Panc1 (cell line): Measurements from ENCODE around the gene SCAF1. TPM values are rescaled to one million over a fixed set of nuclear protein-coding genes. Genes with fewer than 3 reads are reported as not detected.

Experiments
- ATAC-seq: fragments of 200-7000 bp; cut with Tn5 transposase; 2 replicates; pipeline ENCODE4 v1.9.1; 2020; ENCODE audit warnings: mild to moderate bottlenecking, moderate library complexity
- BruUV-seq: library from RNA; stranded (reverse); fragments of 400-500 nt; replicated peaks from 2 replicates; lab custom pipeline; 2021; lab: Mats Ljungman, UMichigan
- CTCF ChIA-PET: fragments of 300-600 bp; sonication (Branson Sonifier 250); formaldehyde crosslinking; loops from one replicate; lab custom pipeline; 2022; ENCODE audit warnings: antibody characterized with exemption; lab: Charles Lee
- POLR2A ChIA-PET: fragments of 300-600 bp; sonication (Branson Sonifier 250); formaldehyde crosslinking; loops from one replicate; lab custom pipeline; 2022; ENCODE audit warnings: antibody characterized with exemption; lab: Charles Lee
- DNase-seq: peaks from one replicate; pipeline ENCODE4 v3.0.0-alpha.2; 2010; ENCODE audit warnings: low read depth, low spot score
- H3K27ac ChIP-seq: 2 replicates; pipeline ENCODE4 v1.5.1; 2011; ENCODE audit warnings: mild to moderate bottlenecking, low read length, inconsistent platforms
- H3K27me3 ChIP-seq: fragments of 200-500 bp; sonication (Bioruptor generic); 2 replicates; pipeline ENCODE4 v1.6.0; 2014; ENCODE audit warnings: low read length, inconsistent platforms; ENCODE audit not compliant: control insufficient read depth, insufficient read depth
- H3K36me3 ChIP-seq: fragments of 200-500 bp; sonication (Bioruptor generic); 2 replicates; pipeline ENCODE4 v1.5.1; 2014; ENCODE audit warnings: inconsistent platforms, mild to moderate bottlenecking, low read length, moderate library complexity; ENCODE audit not compliant: control insufficient read depth, insufficient read depth
- H3K4me1 ChIP-seq: 2 replicates; pipeline ENCODE4 v1.5.1; 2011; ENCODE audit warnings: inconsistent platforms, mild to moderate bottlenecking, low read length, moderate library complexity; ENCODE audit not compliant: control insufficient read depth, insufficient read depth
- H3K4me3 ChIP-seq, 2 experiments: 2 replicates each; pipeline ENCODE4 v1.5.1; 2011 to 2012; ENCODE audit warnings: low read depth in 2 of 2, low read length in 2 of 2, mild to moderate bottlenecking in 2 of 2, inconsistent platforms in 1 of 2, moderate library complexity in 1 of 2
- H3K9me3 ChIP-seq: fragments of 200-500 bp; sonication (Bioruptor generic); 2 replicates; pipeline ENCODE4 v1.5.1; 2014; ENCODE audit warnings: low read depth, mild to moderate bottlenecking, inconsistent platforms, low read length, moderate library complexity; ENCODE audit not compliant: control insufficient read depth, insufficient read depth
- POLR2AphosphoS5 ChIP-seq: IDR thresholded peaks from 2 replicates; pipeline ENCODE4 v1.6.1; 2012; ENCODE audit warnings: mild to moderate bottlenecking, low read depth, low read length, moderate library complexity
- SIN3A ChIP-seq: IDR thresholded peaks from 2 replicates; pipeline ENCODE4 v1.6.1; 2012; ENCODE audit warnings: low read depth, mild to moderate bottlenecking, low read length, moderate library complexity, borderline replicate concordance; ENCODE audit not compliant: insufficient read depth
- TCF7L2 ChIP-seq: IDR thresholded peaks from 2 replicates; pipeline ENCODE4 v1.6.1; 2011; ENCODE audit warnings: mild to moderate bottlenecking, low read depth, low read length, inconsistent platforms
- in situ Hi-C: cut with HindIII; loops from 2 replicates; pipeline ENCODE4 v1.10.0; 2016; ENCODE audit warnings: low sequenced_read_pairs, low pct_unique_long_range_greater_than_20kb
- intact Hi-C: fragments of 100-400 bp; cut with micrococcal nuclease; formaldehyde crosslinking; loops from one replicate; pipeline ENCODE4 v1.10.0; 2022; ENCODE audit not compliant: unreplicated experiment
- total RNA-seq: library from RNA; stranded (reverse); gene quantifications from one replicate; pipeline ENCODE4 v1.2.1, GENCODE V29; 2021; ENCODE audit not compliant: unreplicated experiment
- TF ChIP-seq, protein P1 (sequence below): fragments of 450-650 bp; IDR thresholded peaks from 2 replicates; pipeline ENCODE4 v1.5.1; 2017; ENCODE audit warnings: mild to moderate bottlenecking
- TF ChIP-seq, protein P2 (sequence below), 2 experiments: IDR thresholded peaks; 2 replicates each; pipeline ENCODE4 v1.6.1; 2011 to 2012; ENCODE audit warnings: low read depth in 2 of 2, control low read depth in 1 of 2, low read length in 1 of 2, mild to moderate bottlenecking in 1 of 2, moderate library complexity in 1 of 2; ENCODE audit not compliant: insufficient read depth in 1 of 2

SCAF1 gene
- total RNA-seq, 1 experiment from 2014 or later, result 77.4 TPM

DNA sequence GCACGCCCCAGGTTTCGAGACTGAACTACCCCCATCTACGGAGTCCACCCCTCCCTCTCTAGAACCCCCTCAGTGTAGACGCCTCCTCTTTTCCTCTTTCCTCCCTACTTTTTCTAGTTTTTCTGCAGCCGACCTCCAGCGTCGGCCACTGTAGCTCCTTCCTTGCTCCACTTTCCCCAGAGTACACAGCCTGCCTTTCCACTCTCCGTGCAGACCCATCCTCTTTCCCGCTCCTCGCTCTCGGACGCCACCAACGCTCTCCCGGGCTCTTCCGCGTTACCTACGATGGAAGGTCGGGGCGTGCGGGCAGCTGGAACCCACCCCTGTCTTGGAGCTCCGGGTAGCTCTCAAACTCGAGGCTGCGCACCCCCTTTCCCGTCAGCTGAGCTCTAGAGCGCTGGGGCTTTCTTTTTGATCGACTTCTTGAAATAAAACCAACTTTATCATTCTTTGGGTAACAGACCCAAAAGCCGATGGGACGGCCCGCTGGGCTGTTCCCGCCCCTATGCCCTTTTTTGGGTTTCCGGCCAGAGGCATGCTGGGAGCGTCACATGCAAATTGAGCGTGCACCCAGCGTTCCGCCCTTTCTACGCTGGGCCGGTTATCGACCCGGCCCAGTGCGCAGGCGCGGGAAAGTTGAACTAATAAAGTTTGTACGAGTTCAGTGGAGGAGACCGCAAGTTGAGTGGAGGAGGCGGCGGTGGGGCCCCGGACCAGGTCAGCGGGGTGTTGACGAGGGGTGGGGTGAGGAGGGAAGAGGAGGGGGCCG is 23.5 kb downstream of the SCAF1 start, which contains the start of the genes BCL2L12 and IRF3:
Gene BCL2L12 (plus strand): TSS at position 583 of the 769 bp plus-strand sequence. CDS start 760 bp downstream, outside the sequence.
Gene IRF3 (minus strand): TSS at position 507 of the 769 bp plus-strand sequence. CDS start 1,019 bp downstream, outside the sequence.
- BruUV-seq, result no TSS peak
- Histone ChIP-seq H3K9me3 (no peaks in the 10 kb centered on the region), H3K4me3 (peak within 1 kb of the TSS; percentile 71 to 95), H3K36me3 (peaks cover 10% of the 10 kb centered on the region; the same call in 1 of the 2 replicates), H3K4me1 (peaks cover 2% of the 10 kb centered on the region; the same call in 1 of the 2 replicates), H3K27ac (peak within 1 kb of the TSS; percentile 90), H3K27me3 (no peaks in the 10 kb centered on the region)
- intact Hi-C loops, result no loop called here
- in situ Hi-C loops, result no loop called here
- ATAC-seq (peak; percentile 86), DNase-seq (no peak)
- POLR2A ChIA-PET, result interaction anchor here (0.6 to 0.8 kb wide), 2 partner anchors 11 to 51 kb away, joined by 3 to 5 read pairs; partner anchors contain the start of gene PRMT1
- TF ChIP-seq, protein P1, sequence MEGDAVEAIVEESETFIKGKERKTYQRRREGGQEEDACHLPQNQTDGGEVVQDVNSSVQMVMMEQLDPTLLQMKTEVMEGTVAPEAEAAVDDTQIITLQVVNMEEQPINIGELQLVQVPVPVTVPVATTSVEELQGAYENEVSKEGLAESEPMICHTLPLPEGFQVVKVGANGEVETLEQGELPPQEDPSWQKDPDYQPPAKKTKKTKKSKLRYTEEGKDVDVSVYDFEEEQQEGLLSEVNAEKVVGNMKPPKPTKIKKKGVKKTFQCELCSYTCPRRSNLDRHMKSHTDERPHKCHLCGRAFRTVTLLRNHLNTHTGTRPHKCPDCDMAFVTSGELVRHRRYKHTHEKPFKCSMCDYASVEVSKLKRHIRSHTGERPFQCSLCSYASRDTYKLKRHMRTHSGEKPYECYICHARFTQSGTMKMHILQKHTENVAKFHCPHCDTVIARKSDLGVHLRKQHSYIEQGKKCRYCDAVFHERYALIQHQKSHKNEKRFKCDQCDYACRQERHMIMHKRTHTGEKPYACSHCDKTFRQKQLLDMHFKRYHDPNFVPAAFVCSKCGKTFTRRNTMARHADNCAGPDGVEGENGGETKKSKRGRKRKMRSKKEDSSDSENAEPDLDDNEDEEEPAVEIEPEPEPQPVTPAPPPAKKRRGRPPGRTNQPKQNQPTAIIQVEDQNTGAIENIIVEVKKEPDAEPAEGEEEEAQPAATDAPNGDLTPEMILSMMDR, result no peak
- TF ChIP-seq TCF7L2, result no peak
- 0 out of 2 replicates have a peak, but pooled peaks have one; percentile 58 for TF ChIP-seq SIN3A
- CTCF ChIA-PET, result no interaction called here

DNA sequence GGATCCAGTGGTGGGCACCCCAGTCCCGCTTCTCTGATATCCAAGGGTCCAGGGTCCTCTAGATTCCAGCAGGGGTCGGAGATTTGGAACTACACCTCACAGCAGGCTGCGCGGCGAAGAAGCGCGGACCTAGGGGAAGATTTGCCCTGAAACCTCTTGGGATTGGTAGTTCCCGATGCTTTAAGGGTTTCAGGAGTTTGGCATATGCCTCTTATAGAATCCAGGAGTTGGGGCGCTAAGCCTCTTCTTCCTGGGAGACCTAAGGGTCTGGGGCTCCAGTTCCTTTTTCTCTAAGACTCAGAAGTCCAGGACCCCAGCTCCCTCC is 24.1 kb downstream of the SCAF1 start:
- Histone ChIP-seq H3K9me3 (no peaks in the 10 kb centered on the region), H3K4me1 (peaks cover 2% of the 10 kb centered on the region; the same call in 1 of the 2 replicates), H3K4me3 (peak overlapping the region; percentile 71 to 95), H3K36me3 (peaks cover 10% of the 10 kb centered on the region; the same call in 1 of the 2 replicates), H3K27me3 (no peaks in the 10 kb centered on the region), H3K27ac (peak overlapping the region; percentile 90)
- ChIA-PET CTCF (no interaction called here), POLR2A (interaction anchor here (0.6 kb wide), 1 partner anchor 50 kb away, joined by 3 read pairs; no protein-coding TSS in a partner anchor)
- intact Hi-C loops, result no loop called here
- peak; percentile 5; the same call in 1 of the 2 replicates for ATAC-seq
- no peak for DNase-seq
- in situ Hi-C loops, result no loop called here
- TF ChIP-seq TCF7L2 (no peak), POLR2AphosphoS5 (no peak), SIN3A (no peak)
- TF ChIP-seq, protein P1, result no peak
- TF ChIP-seq, protein P2, sequence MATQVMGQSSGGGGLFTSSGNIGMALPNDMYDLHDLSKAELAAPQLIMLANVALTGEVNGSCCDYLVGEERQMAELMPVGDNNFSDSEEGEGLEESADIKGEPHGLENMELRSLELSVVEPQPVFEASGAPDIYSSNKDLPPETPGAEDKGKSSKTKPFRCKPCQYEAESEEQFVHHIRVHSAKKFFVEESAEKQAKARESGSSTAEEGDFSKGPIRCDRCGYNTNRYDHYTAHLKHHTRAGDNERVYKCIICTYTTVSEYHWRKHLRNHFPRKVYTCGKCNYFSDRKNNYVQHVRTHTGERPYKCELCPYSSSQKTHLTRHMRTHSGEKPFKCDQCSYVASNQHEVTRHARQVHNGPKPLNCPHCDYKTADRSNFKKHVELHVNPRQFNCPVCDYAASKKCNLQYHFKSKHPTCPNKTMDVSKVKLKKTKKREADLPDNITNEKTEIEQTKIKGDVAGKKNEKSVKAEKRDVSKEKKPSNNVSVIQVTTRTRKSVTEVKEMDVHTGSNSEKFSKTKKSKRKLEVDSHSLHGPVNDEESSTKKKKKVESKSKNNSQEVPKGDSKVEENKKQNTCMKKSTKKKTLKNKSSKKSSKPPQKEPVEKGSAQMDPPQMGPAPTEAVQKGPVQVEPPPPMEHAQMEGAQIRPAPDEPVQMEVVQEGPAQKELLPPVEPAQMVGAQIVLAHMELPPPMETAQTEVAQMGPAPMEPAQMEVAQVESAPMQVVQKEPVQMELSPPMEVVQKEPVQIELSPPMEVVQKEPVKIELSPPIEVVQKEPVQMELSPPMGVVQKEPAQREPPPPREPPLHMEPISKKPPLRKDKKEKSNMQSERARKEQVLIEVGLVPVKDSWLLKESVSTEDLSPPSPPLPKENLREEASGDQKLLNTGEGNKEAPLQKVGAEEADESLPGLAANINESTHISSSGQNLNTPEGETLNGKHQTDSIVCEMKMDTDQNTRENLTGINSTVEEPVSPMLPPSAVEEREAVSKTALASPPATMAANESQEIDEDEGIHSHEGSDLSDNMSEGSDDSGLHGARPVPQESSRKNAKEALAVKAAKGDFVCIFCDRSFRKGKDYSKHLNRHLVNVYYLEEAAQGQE (IDR thresholded peaks at IDR 0.05; ENCODE audit: insufficient read depth in 1 of 2, low read depth in 2 of 2, low read length in 1 of 2), result no peak
- BruUV-seq, result TSS peak; percentile 91
